WERI-Rb-1 (cell line): ENCODE results near the gene PALM.

Experiments
- DNase-seq: peaks from one replicate; pipeline ENCODE4 v3.0.0-alpha.2; 2020
- H3K27ac ChIP-seq: fragments of 250-450 bp; sonication (Bioruptor Pico); 2 replicates; pipeline ENCODE4 v1.5.1; 2020; ENCODE audit warnings: mild to moderate bottlenecking, moderate library complexity
- H3K27me3 ChIP-seq: fragments of 250-450 bp; sonication (Bioruptor Pico); 2 replicates; pipeline ENCODE4 v1.5.1; 2021; ENCODE audit warnings: mild to moderate bottlenecking, low read depth, moderate library complexity; ENCODE audit not compliant: insufficient read depth, severe bottlenecking
- H3K36me3 ChIP-seq: fragments of 250-450 bp; sonication (Bioruptor Pico); 2 replicates; pipeline ENCODE4 v1.5.1; 2020; ENCODE audit warnings: mild to moderate bottlenecking, moderate library complexity
- H3K4me3 ChIP-seq: 2 replicates; pipeline ENCODE4 v1.5.1; 2011; ENCODE audit warnings: low read depth, mild to moderate bottlenecking, control low read depth, low read length
- H3K9me3 ChIP-seq: fragments of 250-450 bp; sonication (Bioruptor Pico); 2 replicates; pipeline ENCODE4 v1.5.1; 2021; ENCODE audit warnings: mild to moderate bottlenecking, moderate library complexity; ENCODE audit not compliant: severe bottlenecking
- CTCF ChIP-seq: IDR thresholded peaks from 2 replicates; pipeline ENCODE4 v1.5.1; 2011; ENCODE audit warnings: low read depth, mild to moderate bottlenecking, control low read depth, inconsistent platforms, low read length

PALM gene

GRCh38 chr19:756236-756635 is 47.5 kb downstream of the PALM start:
- Histone ChIP-seq H3K9me3 (peaks cover 17% of the 10 kb centered on the region), H3K36me3 (no peaks in the 10 kb centered on the region), H3K4me3 (no peak overlapping the region), H3K27ac (no peak overlapping the region), H3K27me3 (no peaks in the 10 kb centered on the region)
- TF ChIP-seq CTCF, result no peak
- no peak for DNase-seq

- TF ChIP-seq CTCF, result no peak
- Histone ChIP-seq H3K27ac (no peak overlapping the region), H3K9me3 (peaks cover 20% of the 10 kb centered on the region), H3K27me3 (no peaks in the 10 kb centered on the region), H3K36me3 (no peaks in the 10 kb centered on the region), H3K4me3 (no peak overlapping the region)
- no peak for DNase-seq
These were observed 48.3 kb downstream of the PALM start for GRCh38 chr19:756821-757688.

GRCh38 chr19:757811-758668 is 49.3 kb downstream of the PALM start:
- Histone ChIP-seq H3K27ac (no peak overlapping the region), H3K4me3 (no peak overlapping the region), H3K27me3 (no peaks in the 10 kb centered on the region), H3K36me3 (no peaks in the 10 kb centered on the region), H3K9me3 (peaks cover 20% of the 10 kb centered on the region)
- no peak for DNase-seq
- no peak for TF ChIP-seq CTCF

- TF ChIP-seq CTCF, result no peak
- no peaks in the 10 kb centered on the region for H3K27me3 ChIP-seq
- no peak overlapping the region for H3K27ac ChIP-seq
- peaks cover 12% of the 10 kb centered on the region for H3K9me3 ChIP-seq
- H3K4me3 ChIP-seq, result no peak overlapping the region
- no peaks in the 10 kb centered on the region for H3K36me3 ChIP-seq
- DNase-seq, result no peak
These were observed 54.4 kb downstream of the PALM start for GRCh38 chr19:763181-763580.

GRCh38 chr19:763869-764268 is 55.1 kb downstream of the PALM start:
- Histone ChIP-seq H3K9me3 (peaks cover 6% of the 10 kb centered on the region), H3K27me3 (no peaks in the 10 kb centered on the region), H3K27ac (no peak overlapping the region), H3K4me3 (no peak overlapping the region), H3K36me3 (no peaks in the 10 kb centered on the region)
- no peak for TF ChIP-seq CTCF
- DNase-seq, result no peak
